Right lobe of liver (tissue), 6 donors: ENCODE data around the gene TNP2. TPM values are rescaled to one million over a fixed set of nuclear protein-coding genes. Genes with fewer than 3 reads are reported as not detected.
"Not testable (repeated sequence)": the region's sequence is repeated elsewhere in the genome, so short reads cannot be mapped to it uniquely, and the experiment has no call there.

Source experiments
- ATAC-seq, 4 donors: fragments of 200-7000 bp; cut with Tn5 transposase; one replicate each; pipeline ENCODE4 v1.9.1; 2020; ENCODE audit warnings: mild to moderate bottlenecking in 4 of 4, moderate library complexity in 4 of 4
- DNase-seq, 3 donors: peaks; one replicate each; pipeline ENCODE4 v3.0.0-alpha.2; 2020
- H3K27ac ChIP-seq, 3 donors: fragments of 200-600 bp; one replicate each; pipeline ENCODE4 v1.8.0; 2022
- H3K27me3 ChIP-seq, 2 donors: fragments of 200-600 bp; one replicate each; pipeline ENCODE4 v1.8.0; 2022
- H3K36me3 ChIP-seq, 4 donors: fragments of 200-600 bp; sonication (generic) in 1 of 4; one replicate each; pipeline versions ENCODE4 v1.5.1 to v1.8.0; 2017 to 2022; ENCODE audit warnings: control low read depth in 1 of 4
- H3K4me1 ChIP-seq, 4 donors: fragments of 200-600 bp; sonication (generic) in 1 of 4; one replicate each; pipeline versions ENCODE4 v1.5.1 to v1.8.0; 2017 to 2022; ENCODE audit warnings: control low read depth in 1 of 4
- H3K4me3 ChIP-seq, 3 donors: fragments of 200-600 bp; one replicate each; pipeline ENCODE4 v1.8.0; 2022
- H3K9me3 ChIP-seq, 4 donors: fragments of 200-600 bp; sonication (generic) in 1 of 4; one replicate each; pipeline versions ENCODE4 v1.5.1 to v1.8.0; 2017 to 2022; ENCODE audit warnings: control low read depth in 1 of 4
- POLR2A ChIP-seq: fragments of 450-650 bp; IDR thresholded peaks from one replicate; pipeline ENCODE4 v1.6.1; 2017; ENCODE audit warnings: antibody characterized with exemption, mild to moderate bottlenecking
- WGBS: methylation state at CpG from one replicate; pipeline ENCODE4 v1.1.6; 2018; ENCODE audit warnings: low coverage, low lambda C conversion rate; ENCODE audit not compliant: insufficient coverage; ENCODE audit errors: missing lambda C conversion rate; 5-methylcytosine and 5-hydroxymethylcytosine counted together
- intact Hi-C, 2 donors: fragments of 100-400 bp; cut with DNase I; formaldehyde crosslinking; loops; one replicate each; pipeline versions ENCODE4 v1.11.2 to v1.14.1; 2022
- total RNA-seq, 6 experiments: library from RNA; depleted of rRNA in 2 of 6; stranded (reverse); fragments of >200 nt in 2 of 6; fragmentation: NEBNext Ultra II Directional in 3 of 6; extraction: Animal tissue kit (Norgen Biotek cat#: 25700) in 3 of 6; gene quantifications; one replicate each; pipeline versions ENCODE4 v1.1.0 to v1.2.4, GENCODE V29; 2016 to 2023
- TF ChIP-seq, protein P1 (sequence below), 4 donors: fragments of 200-600 bp in 3 of 4; fragments of 450-650 bp in 1 of 4; IDR thresholded peaks; one replicate each; pipeline versions ENCODE4 v1.5.1 to v1.8.0; 2016 to 2022; ENCODE audit warnings: antibody characterized with exemption in 4 of 4, mild to moderate bottlenecking in 2 of 4
- donor health status: DM: no; HTN: yes; CAD: no.
- donor health status: DM: no; HTN: no; CAD: no.
- donor health status: DM: no; HTN: no; CAD: no.
- donor health status: DM: no; HTN: yes; CAD: no.
- donor health status: DM: no; HTN: yes; CAD: no.

TNP2 gene
- total RNA-seq, 6 experiments from 2014 or later = not detected

DNA sequence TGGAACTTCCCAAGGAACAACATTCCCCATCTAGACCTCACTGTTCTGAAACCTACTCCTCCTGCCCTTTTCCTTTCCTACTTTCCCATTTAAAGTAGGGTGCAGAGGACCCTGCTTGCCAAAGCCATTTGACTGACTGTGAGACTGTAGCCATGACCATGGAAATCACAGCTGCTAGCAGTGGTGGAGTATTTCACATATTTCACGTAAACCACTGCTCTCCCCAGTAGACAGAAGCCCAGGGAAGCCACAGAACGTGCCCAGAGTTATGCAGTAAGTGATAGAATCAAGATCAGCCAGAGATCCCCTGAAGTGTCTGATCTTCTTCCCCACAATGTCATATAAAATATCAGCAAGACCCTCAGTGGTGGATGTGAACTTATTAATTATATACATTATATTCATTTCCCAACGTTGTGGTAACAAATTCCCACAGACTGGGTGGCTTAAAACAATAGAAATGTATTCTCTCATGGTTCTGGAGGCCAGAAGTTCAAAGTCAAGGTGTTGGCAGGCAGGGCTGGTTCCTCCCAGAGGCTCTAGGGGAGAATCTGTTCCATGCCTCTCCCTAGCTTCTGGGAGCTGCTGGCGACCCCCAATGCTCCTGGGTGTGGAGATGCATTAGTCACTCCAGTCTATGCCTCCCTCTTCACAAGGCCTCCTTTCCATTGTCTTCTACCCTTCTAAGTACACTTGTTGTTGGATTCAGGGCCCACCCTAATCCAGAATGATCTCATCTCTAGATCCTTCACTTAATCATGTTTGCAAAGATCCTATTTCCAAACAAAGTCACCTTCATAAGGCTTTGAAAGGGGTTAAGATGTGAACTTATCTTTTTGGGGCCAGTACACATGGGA, 32.7 kb upstream of the TNP2 start:
- Histone ChIP-seq H3K27ac (no peak overlapping the region), H3K9me3 (no peaks in the 10 kb centered on the region), H3K4me3 (no peak overlapping the region), H3K27me3 (no peaks in the 10 kb centered on the region), H3K4me1 (peaks cover 0 to 15% (median 4%) of the 10 kb centered on the region in 4 donors), H3K36me3 (no peaks in the 10 kb centered on the region)
- WGBS = 83% methylated on average over 4 of the region's 4 CpGs
- DNase-seq (no peak), ATAC-seq (no peak)
- TF ChIP-seq POLR2A = no peak
- TF ChIP-seq, protein P1, sequence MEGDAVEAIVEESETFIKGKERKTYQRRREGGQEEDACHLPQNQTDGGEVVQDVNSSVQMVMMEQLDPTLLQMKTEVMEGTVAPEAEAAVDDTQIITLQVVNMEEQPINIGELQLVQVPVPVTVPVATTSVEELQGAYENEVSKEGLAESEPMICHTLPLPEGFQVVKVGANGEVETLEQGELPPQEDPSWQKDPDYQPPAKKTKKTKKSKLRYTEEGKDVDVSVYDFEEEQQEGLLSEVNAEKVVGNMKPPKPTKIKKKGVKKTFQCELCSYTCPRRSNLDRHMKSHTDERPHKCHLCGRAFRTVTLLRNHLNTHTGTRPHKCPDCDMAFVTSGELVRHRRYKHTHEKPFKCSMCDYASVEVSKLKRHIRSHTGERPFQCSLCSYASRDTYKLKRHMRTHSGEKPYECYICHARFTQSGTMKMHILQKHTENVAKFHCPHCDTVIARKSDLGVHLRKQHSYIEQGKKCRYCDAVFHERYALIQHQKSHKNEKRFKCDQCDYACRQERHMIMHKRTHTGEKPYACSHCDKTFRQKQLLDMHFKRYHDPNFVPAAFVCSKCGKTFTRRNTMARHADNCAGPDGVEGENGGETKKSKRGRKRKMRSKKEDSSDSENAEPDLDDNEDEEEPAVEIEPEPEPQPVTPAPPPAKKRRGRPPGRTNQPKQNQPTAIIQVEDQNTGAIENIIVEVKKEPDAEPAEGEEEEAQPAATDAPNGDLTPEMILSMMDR (IDR thresholded peaks at IDR 0.05) = no peak
- intact Hi-C loops = no loop called here

DNA sequence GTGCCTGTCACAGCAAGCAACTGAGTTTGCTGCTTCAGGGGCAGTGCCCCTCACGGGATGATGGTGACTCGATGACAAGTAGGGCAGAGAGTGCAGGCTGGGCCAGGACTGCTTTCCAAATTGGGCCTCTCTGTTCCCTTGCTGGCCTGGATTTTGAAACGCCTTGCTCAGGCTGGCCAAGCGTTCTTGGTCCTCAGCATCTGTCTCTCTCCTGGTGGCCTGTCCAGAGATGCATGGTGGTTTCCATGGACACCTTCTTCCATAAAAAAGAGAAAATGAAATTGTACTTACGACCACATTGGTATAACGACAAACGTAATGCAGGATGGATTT, 31.4 kb upstream of the TNP2 start:
- no peak overlapping the region for H3K27ac ChIP-seq
- intact Hi-C loops = no loop called here
- H3K4me3 ChIP-seq = no peak overlapping the region
- H3K36me3 ChIP-seq = no peaks in the 10 kb centered on the region
- no peak for ATAC-seq
- H3K9me3 ChIP-seq = no peaks in the 10 kb centered on the region
- TF ChIP-seq, protein P1 (IDR thresholded peaks at IDR 0.05) = no peak
- TF ChIP-seq POLR2A = no peak
- H3K27me3 ChIP-seq = no peaks in the 10 kb centered on the region
- WGBS = 72% methylated on average over 4 of the region's 7 CpGs
- H3K4me1 ChIP-seq = peaks cover 0 to 22% (median 4%) of the 10 kb centered on the region in 4 donors
- no peak for DNase-seq

DNA sequence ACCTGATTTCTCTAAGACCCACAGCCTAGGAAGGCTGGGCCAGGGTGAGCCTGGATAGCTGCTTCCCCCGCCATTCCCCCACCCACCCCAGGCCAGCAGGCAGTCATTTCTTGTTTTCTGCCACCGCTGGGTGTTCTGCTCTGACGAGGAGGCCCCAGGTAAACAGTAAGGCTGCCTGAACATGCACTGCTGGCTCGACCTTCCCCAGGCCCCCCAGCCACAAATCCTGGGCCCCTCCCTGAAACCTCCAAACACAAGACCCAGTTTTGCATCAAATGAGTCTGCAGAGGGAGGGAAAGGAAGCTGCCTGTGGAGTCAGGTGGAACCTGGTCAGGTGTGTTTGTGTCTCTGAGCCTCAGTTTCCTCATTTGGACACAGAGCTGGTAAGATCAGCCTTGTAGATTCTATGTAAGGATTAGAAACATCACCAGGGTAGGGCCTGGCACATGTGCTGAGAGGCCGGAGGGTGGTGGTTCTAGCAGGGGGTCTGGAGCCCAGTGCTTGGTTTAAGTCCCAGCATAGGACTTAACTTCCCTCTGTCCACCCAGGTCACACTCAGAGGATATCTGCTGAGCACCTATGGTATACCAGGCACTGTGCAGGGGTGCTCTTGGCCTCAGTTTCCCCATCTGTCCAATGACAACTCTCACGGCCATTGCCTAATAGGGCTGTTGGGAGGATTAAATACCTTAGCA, 30.9 kb upstream of the TNP2 start:
- H3K9me3 ChIP-seq = no peaks in the 10 kb centered on the region
- H3K27me3 ChIP-seq = no peaks in the 10 kb centered on the region
- H3K4me1 ChIP-seq = peaks cover 0 to 22% (median 4%) of the 10 kb centered on the region in 4 donors
- intact Hi-C loops = no loop called here
- WGBS = 64% methylated on average over 3 of the region's 6 CpGs
- H3K27ac ChIP-seq = no peak overlapping the region
- ATAC-seq (no peak), DNase-seq (no peak)
- no peak for TF ChIP-seq POLR2A
- TF ChIP-seq, protein P1 (IDR thresholded peaks at IDR 0.05) = no peak
- no peaks in the 10 kb centered on the region for H3K36me3 ChIP-seq
- H3K4me3 ChIP-seq = no peak overlapping the region

DNA sequence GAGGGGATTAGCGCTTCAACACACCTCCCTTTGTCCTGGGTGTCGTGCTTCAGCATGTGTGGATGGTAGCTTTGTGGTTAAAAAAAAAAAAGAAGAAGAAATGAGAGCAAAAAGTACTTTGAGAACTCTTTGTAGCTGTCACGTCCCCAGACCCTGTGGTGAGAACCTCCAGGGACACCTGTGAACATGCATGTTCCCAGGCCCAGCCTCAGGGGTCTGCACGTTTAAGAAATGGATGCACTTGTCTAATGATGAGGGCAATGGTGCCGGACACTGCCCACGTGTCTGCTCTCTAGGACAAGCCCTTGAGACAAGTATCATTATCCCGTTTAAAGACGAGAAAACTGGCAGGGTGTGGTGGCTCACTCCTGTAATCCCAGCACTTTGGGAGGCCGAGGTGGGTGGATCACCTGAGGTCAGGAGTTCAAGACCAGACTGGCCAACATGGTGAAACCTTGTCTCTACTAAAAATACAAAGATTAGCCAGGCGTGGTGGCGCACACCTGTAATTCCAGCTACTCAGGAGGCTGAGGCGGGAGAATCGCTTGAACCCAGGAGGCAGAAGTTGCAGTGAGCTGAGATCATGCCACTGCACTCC, 29.9 kb upstream of the TNP2 start:
- 74% methylated on average over 7 of the region's 13 CpGs for WGBS
- DNase-seq, H3K27ac ChIP-seq, H3K36me3 ChIP-seq, ATAC-seq, H3K9me3 ChIP-seq, H3K4me3 ChIP-seq, H3K27me3 ChIP-seq, intact Hi-C loops: not testable (repeated sequence)
- peaks cover 0 to 22% (median 4%) of the 10 kb centered on the region in 4 donors for H3K4me1 ChIP-seq
